PC-9 (cell line): Measurements from ENCODE around the gene CNDP1. TPM values are rescaled to one million over a fixed set of nuclear protein-coding genes. Genes with fewer than 3 reads are reported as not detected.
A peak's percentile ranks its signal among the peaks of the same experiment; 100 is the strongest.

Source experiments
- BruUV-seq: library from RNA; stranded (reverse); fragments of 400-500 nt; replicated peaks from 2 replicates; lab custom pipeline; 2021; lab: Mats Ljungman, UMichigan
- CTCF ChIA-PET: fragments of 300-600 bp; sonication (Branson Sonifier 250); formaldehyde crosslinking; loops from one replicate; lab custom pipeline; 2022; ENCODE audit warnings: antibody characterized with exemption; lab: Charles Lee
- POLR2A ChIA-PET: fragments of 300-600 bp; sonication (Branson Sonifier 250); formaldehyde crosslinking; loops from one replicate; lab custom pipeline; 2022; ENCODE audit warnings: antibody characterized with exemption; ENCODE audit not compliant: unreplicated experiment; lab: Charles Lee
- DNase-seq, 2 experiments: peaks; one replicate each; pipeline versions ENCODE4 v3.0.0 to v3.0.0-alpha.2; 2015 to 2022; ENCODE audit warnings: mixed read lengths in 1 of 2
- H2AFZ ChIP-seq: fragments of 200-600 bp; sonication (generic); 2 replicates; pipeline ENCODE4 v1.8.1; 2017; ENCODE audit warnings: antibody characterized with exemption
- H3F3A ChIP-seq: fragments of 200-600 bp; sonication (generic); 2 replicates; pipeline ENCODE4 v1.8.1; 2017; ENCODE audit warnings: antibody characterized with exemption, mild to moderate bottlenecking, low read depth; ENCODE audit not compliant: insufficient read depth
- H3K27ac ChIP-seq: fragments of 200-600 bp; sonication (generic); 2 replicates; pipeline ENCODE4 v1.6.1; 2016; ENCODE audit warnings: mixed run types
- H3K27me3 ChIP-seq: fragments of 200-600 bp; sonication (generic); 2 replicates; pipeline ENCODE4 v1.6.1; 2016; ENCODE audit warnings: low read depth, mixed run types; ENCODE audit not compliant: insufficient read depth
- H3K36me3 ChIP-seq: fragments of 200-600 bp; sonication (generic); 2 replicates; pipeline ENCODE4 v1.6.1; 2016; ENCODE audit warnings: low read depth, mixed run types
- H3K4me1 ChIP-seq: fragments of 200-600 bp; sonication (generic); replicated peaks from 2 replicates; pipeline ENCODE4 v1.6.1; 2016; ENCODE audit warnings: mixed run types; ENCODE audit not compliant: insufficient read depth
- H3K4me2 ChIP-seq: fragments of 200-600 bp; sonication (generic); 2 replicates; pipeline ENCODE4 v1.6.1; 2017; ENCODE audit warnings: mixed run types
- H3K4me3 ChIP-seq: fragments of 200-600 bp; sonication (generic); 2 replicates; pipeline ENCODE4 v1.6.1; 2016; ENCODE audit warnings: mixed run types
- H3K79me2 ChIP-seq: fragments of 200-600 bp; sonication (generic); 2 replicates; pipeline ENCODE4 v1.6.1; 2017; ENCODE audit warnings: low read depth, mixed run types
- H3K9me2 ChIP-seq: fragments of 200-600 bp; sonication (generic); 2 replicates; pipeline ENCODE4 v1.8.1; 2017; ENCODE audit warnings: mild to moderate bottlenecking; ENCODE audit not compliant: insufficient read depth
- H3K9me3 ChIP-seq: fragments of 200-600 bp; sonication (generic); 2 replicates; pipeline ENCODE4 v1.8.1; 2016; ENCODE audit warnings: low read depth; ENCODE audit not compliant: insufficient read depth
- H4K20me1 ChIP-seq: fragments of 200-600 bp; sonication (generic); 2 replicates; pipeline ENCODE4 v1.8.1; 2017; ENCODE audit not compliant: insufficient read depth
- EZH2 ChIP-seq: fragments of 200-600 bp; sonication (generic); IDR thresholded peaks from 2 replicates; pipeline ENCODE4 v1.8.0; 2017; ENCODE audit warnings: antibody characterized with exemption, low read depth
- intact Hi-C: fragments of 100-400 bp; cut with micrococcal nuclease; formaldehyde crosslinking; loops from one replicate; pipeline ENCODE4 v1.10.0; 2022; ENCODE audit not compliant: unreplicated experiment
- total RNA-seq: library from RNA; stranded (reverse); gene quantifications from 2 replicates; pipeline ENCODE4 v1.2.3, GENCODE V29; 2021
- TF ChIP-seq, protein P1 (sequence below): fragments of 200-600 bp; sonication (generic); conservative IDR thresholded peaks from 2 replicates; pipeline ENCODE4 v1.6.1; 2017; ENCODE audit warnings: mixed run types, antibody characterized with exemption, mild to moderate bottlenecking, moderate library complexity

The CNDP1 gene
- total RNA-seq, 1 experiment from 2014 or later, result not detected

- CTCF ChIA-PET, result interaction anchor here (0.6 to 1.8 kb wide), 11 partner anchors 20 to 1725 kb away, joined by 3 to 19 read pairs (median 4); partner anchors contain the start of gene CNDP2
Observed at GRCh38 chr18:74551452-74551851, 17.2 kb downstream of the CNDP1 start.

DNA sequence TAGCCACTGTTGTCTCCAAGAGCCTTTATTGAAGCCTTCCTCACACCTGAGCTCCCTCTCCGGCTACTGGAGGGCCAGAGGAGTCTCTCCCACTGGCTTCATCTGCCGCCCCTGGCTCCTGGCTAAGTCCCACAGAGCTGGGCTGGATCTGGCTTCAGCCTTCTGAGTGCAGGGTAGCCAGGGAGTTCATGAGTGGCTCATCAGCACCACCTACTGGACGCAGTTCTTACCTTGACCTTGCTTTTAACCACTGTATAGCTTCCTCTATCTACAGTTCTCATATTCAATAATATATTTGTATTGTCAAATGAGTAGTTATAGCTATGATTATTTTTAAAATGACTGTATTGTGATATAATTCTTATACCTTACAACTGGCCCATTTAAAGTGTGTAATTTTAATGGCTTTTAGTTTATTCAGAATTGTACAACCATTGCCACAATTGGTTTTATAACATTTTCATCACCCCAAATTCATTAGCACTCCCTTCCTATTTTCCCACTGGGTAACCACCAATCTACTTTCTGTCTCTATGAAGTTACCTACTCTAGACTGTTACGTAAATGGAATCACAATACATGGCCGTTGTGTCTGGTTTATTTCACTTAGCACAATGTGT lies 17.7 kb downstream of the CNDP1 start:
- CTCF ChIA-PET, result interaction anchor here (0.6 to 1.8 kb wide), 11 partner anchors 20 to 1725 kb away, joined by 3 to 19 read pairs (median 4); partner anchors contain the start of gene CNDP2
- H4K20me1 ChIP-seq, result no peaks in the 10 kb centered on the region
- TF ChIP-seq, protein P1, sequence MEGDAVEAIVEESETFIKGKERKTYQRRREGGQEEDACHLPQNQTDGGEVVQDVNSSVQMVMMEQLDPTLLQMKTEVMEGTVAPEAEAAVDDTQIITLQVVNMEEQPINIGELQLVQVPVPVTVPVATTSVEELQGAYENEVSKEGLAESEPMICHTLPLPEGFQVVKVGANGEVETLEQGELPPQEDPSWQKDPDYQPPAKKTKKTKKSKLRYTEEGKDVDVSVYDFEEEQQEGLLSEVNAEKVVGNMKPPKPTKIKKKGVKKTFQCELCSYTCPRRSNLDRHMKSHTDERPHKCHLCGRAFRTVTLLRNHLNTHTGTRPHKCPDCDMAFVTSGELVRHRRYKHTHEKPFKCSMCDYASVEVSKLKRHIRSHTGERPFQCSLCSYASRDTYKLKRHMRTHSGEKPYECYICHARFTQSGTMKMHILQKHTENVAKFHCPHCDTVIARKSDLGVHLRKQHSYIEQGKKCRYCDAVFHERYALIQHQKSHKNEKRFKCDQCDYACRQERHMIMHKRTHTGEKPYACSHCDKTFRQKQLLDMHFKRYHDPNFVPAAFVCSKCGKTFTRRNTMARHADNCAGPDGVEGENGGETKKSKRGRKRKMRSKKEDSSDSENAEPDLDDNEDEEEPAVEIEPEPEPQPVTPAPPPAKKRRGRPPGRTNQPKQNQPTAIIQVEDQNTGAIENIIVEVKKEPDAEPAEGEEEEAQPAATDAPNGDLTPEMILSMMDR, result peak; percentile 95
- no peak for TF ChIP-seq EZH2
- H3K27ac ChIP-seq, result no peak overlapping the region
- H3K79me2 ChIP-seq, result no peaks in the 10 kb centered on the region
- peak; percentile 56 to 62 for DNase-seq
- 0 out of 2 replicates have a peak, but pooled peaks cover 2% of the 10 kb centered on the region for H3K4me1 ChIP-seq
- no peaks in the 10 kb centered on the region for H3K9me3 ChIP-seq
- H3K4me2 ChIP-seq, result no peak overlapping the region
- POLR2A ChIA-PET, result interaction anchor here (0.5 to 0.6 kb wide), 3 partner anchors 34 to 441 kb away, joined by 3 to 7 read pairs (median 3); no protein-coding TSS in a partner anchor
- H3K4me3 ChIP-seq, result no peak overlapping the region
- H3K36me3 ChIP-seq, result no peaks in the 10 kb centered on the region
- no TSS peak for BruUV-seq
- no peak overlapping the region for H2AFZ ChIP-seq
- H3K27me3 ChIP-seq, result peaks cover 54% of the 10 kb centered on the region
- H3K9me2 ChIP-seq, result no peaks in the 10 kb centered on the region
- no peaks in the 10 kb centered on the region for H3F3A ChIP-seq
- intact Hi-C loops, result loop anchor here (1.0 kb wide), 2 partner anchors 199 to 356 kb away; no protein-coding TSS in a partner anchor

More at GRCh38 chr18:74551452-74551851, 17.2 kb downstream of the CNDP1 start:
- no peak overlapping the region for H3K4me2 ChIP-seq
- H3K4me3 ChIP-seq, result no peak overlapping the region
- intact Hi-C loops, result no loop called here
- no peaks in the 10 kb centered on the region for H3K79me2 ChIP-seq
- DNase-seq, result no peak
- no peaks in the 10 kb centered on the region for H3F3A ChIP-seq
- peaks cover 48% of the 10 kb centered on the region for H3K27me3 ChIP-seq
- TF ChIP-seq, protein P1, result no peak
- no peak for TF ChIP-seq EZH2
- H3K36me3 ChIP-seq, result no peaks in the 10 kb centered on the region
- H2AFZ ChIP-seq, result no peak overlapping the region
- POLR2A ChIA-PET, result interaction anchor here (0.5 to 0.6 kb wide), 3 partner anchors 33 to 440 kb away, joined by 3 to 7 read pairs (median 3); no protein-coding TSS in a partner anchor
- H4K20me1 ChIP-seq, result no peaks in the 10 kb centered on the region
- no peaks in the 10 kb centered on the region for H3K9me3 ChIP-seq
- peaks cover 7% of the 10 kb centered on the region; the same call in 1 of the 2 replicates for H3K4me1 ChIP-seq
- no peaks in the 10 kb centered on the region for H3K9me2 ChIP-seq
- no TSS peak for BruUV-seq
- no peak overlapping the region for H3K27ac ChIP-seq

DNA sequence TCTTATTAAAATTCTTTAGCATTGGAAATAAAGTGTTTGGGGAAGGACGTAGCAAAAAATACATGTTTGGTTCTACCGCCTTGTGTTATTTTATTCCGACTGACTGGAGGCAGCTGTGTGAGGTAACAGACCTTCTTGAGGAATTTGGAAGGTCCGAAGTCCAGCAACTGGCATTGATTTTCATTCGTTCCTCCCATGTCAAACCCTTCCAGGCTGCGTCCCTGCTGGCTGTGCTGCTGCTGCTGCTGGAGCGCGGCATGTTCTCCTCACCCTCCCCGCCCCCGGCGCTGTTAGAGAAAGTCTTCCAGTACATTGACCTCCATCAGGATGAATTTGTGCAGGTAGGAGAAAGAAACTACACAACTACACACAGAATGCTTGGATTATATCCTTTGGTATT lies 21.8 kb downstream of the CNDP1 start:
- CTCF ChIA-PET, result no interaction called here
- intact Hi-C loops, result no loop called here

More for the DNA sequence above, 21.8 kb downstream of the CNDP1 start:
- no peak overlapping the region for H2AFZ ChIP-seq
- H3K27me3 ChIP-seq, result peaks cover 83% of the 10 kb centered on the region
- no peak for TF ChIP-seq EZH2
- TF ChIP-seq, protein P1, result no peak
- H3K4me2 ChIP-seq, result no peak overlapping the region
- no peaks in the 10 kb centered on the region for H3F3A ChIP-seq
- H3K4me1 ChIP-seq, result no peaks in the 10 kb centered on the region
- H3K27ac ChIP-seq, result no peak overlapping the region
- no peaks in the 10 kb centered on the region for H3K36me3 ChIP-seq
- H3K4me3 ChIP-seq, result no peak overlapping the region
- no peaks in the 10 kb centered on the region for H3K79me2 ChIP-seq
- no peaks in the 10 kb centered on the region for H3K9me2 ChIP-seq
- H4K20me1 ChIP-seq, result no peaks in the 10 kb centered on the region
- DNase-seq, result no peak
- no peaks in the 10 kb centered on the region for H3K9me3 ChIP-seq
- POLR2A ChIA-PET, result no interaction called here
- BruUV-seq, result no TSS peak
